Peyer's patch (tissue), 4 donors: ENCODE results near the gene NPDC1. TPM values are rescaled to one million over a fixed set of nuclear protein-coding genes. Genes with fewer than 3 reads are reported as not detected.

Experiments used
- DNase-seq, 3 donors: peaks; one replicate each; pipeline ENCODE4 v3.0.0-alpha.2; 2017 to 2019
- H3K27ac ChIP-seq, 4 donors: fragments of 200-600 bp; sonication (generic); one replicate each; pipeline ENCODE4 v1.5.1; 2016 to 2019
- H3K27me3 ChIP-seq, 2 donors: fragments of 200-600 bp; sonication (generic); one replicate each; pipeline ENCODE4 v1.5.1; 2019
- H3K36me3 ChIP-seq, 3 donors: fragments of 200-600 bp; sonication (generic); one replicate each; pipeline ENCODE4 v1.5.1; 2016 to 2019
- H3K4me1 ChIP-seq, 4 donors: fragments of 200-600 bp; sonication (generic); one replicate each; pipeline ENCODE4 v1.5.1; 2016 to 2019
- H3K4me3 ChIP-seq, 4 donors: fragments of 200-600 bp; sonication (generic); 1 replicate in 3 of 4; 2 replicates in 1 of 4; pipeline ENCODE4 v1.5.1; 2016 to 2019; ENCODE audit warnings: mild to moderate bottlenecking in 1 of 4
- H3K9me3 ChIP-seq, 4 donors: fragments of 200-600 bp; sonication (generic); one replicate each; pipeline ENCODE4 v1.5.1; 2016 to 2019; ENCODE audit warnings: mild to moderate bottlenecking in 1 of 4
- CTCF ChIP-seq, 6 experiments: fragments of 450-650 bp in 4 of 6; fragments of 200-600 bp in 2 of 6; sonication (generic) in 1 of 6; IDR thresholded peaks; one replicate each; pipeline ENCODE4 v1.5.1; 2017 to 2019; ENCODE audit warnings: antibody characterized with exemption in 6 of 6, mild to moderate bottlenecking in 3 of 6, moderate library complexity in 1 of 6
- POLR2A ChIP-seq, 2 donors: fragments of 450-650 bp; IDR thresholded peaks; one replicate each; pipeline ENCODE4 v1.5.1; 2017; ENCODE audit warnings: antibody characterized with exemption in 2 of 2, mild to moderate bottlenecking in 2 of 2, moderate library complexity in 2 of 2
- total RNA-seq, 4 donors: library from RNA; depleted of rRNA; stranded (reverse); fragments of >200 nt; gene quantifications; one replicate each; pipeline ENCODE4 v1.1.0, GENCODE V29; 2016

Gene NPDC1
- total RNA-seq, 4 donors from 2014 or later: 54.2 to 106 (median 83.8) TPM

GRCh38 chr9:137077010-137077747 lies 31.2 kb upstream of the NPDC1 start, which contains the start of gene UAP1L1:
Gene UAP1L1, plus strand, starts transcription at chr9:137077517. Its CDS starts 16 bp downstream, at chr9:137077533.
- H3K27me3 ChIP-seq: no peaks in the 10 kb centered on the region

GRCh38 chr9:137076636-137077009 lies 30.6 kb upstream of the NPDC1 start:
- Histone ChIP-seq H3K4me3 (peak overlapping the region; percentile 56 to 75 (median 72)), H3K4me1 (peaks cover 4 to 35% (median 12%) of the 10 kb centered on the region in 4 donors), H3K9me3 (no peaks in the 10 kb centered on the region), H3K36me3 (peaks cover 0 to 19% (median 0%) of the 10 kb centered on the region in 3 donors), H3K27me3 (no peaks in the 10 kb centered on the region), H3K27ac (peak overlapping the region; percentile 43 to 82 (median 58))
- TF ChIP-seq POLR2A (IDR thresholded peaks at IDR 0.05) (no peak), CTCF (IDR thresholded peaks at IDR 0.05) (no peak)
- no peak for DNase-seq

More at GRCh38 chr9:137077010-137077747, 31.2 kb upstream of the NPDC1 start, which contains the start of gene UAP1L1:
- DNase-seq: peak; percentile 74 to 90 (median 87)
- H3K27ac ChIP-seq: peak within 1 kb of the TSS; percentile 43 to 82 (median 68)
- H3K4me1 ChIP-seq: peaks cover 4 to 35% (median 12%) of the 10 kb centered on the region in 4 donors
- peak within 1 kb of the TSS; percentile 56 to 75 (median 72) for H3K4me3 ChIP-seq
- H3K36me3 ChIP-seq: peaks cover 0 to 19% (median 0%) of the 10 kb centered on the region in 3 donors
- TF ChIP-seq POLR2A (IDR thresholded peaks at IDR 0.05) (no peak), CTCF (IDR thresholded peaks at IDR 0.05) (no peak)
- no peaks in the 10 kb centered on the region for H3K9me3 ChIP-seq

GRCh38 chr9:137075275-137075775 lies 29.3 kb upstream of the NPDC1 start:
- peak overlapping the region in 1 of 4 donors; percentile 42 for H3K27ac ChIP-seq
- no peak for DNase-seq
- no peaks in the 10 kb centered on the region for H3K9me3 ChIP-seq
- TF ChIP-seq CTCF (IDR thresholded peaks at IDR 0.05): no peak
- no peak for TF ChIP-seq POLR2A (IDR thresholded peaks at IDR 0.05)
- peaks cover 4 to 45% (median 16%) of the 10 kb centered on the region in 4 donors for H3K4me1 ChIP-seq
- no peak overlapping the region for H3K4me3 ChIP-seq
- peaks cover 0 to 12% (median 0%) of the 10 kb centered on the region in 3 donors for H3K36me3 ChIP-seq
- no peaks in the 10 kb centered on the region for H3K27me3 ChIP-seq

- Histone ChIP-seq H3K36me3 (peaks cover 0 to 9% (median 0%) of the 10 kb centered on the region in 3 donors), H3K27ac (peak overlapping the region in 1 of 4 donors; percentile 42), H3K27me3 (no peaks in the 10 kb centered on the region), H3K4me3 (no peak overlapping the region), H3K4me1 (peaks cover 4 to 49% (median 19%) of the 10 kb centered on the region in 4 donors), H3K9me3 (no peaks in the 10 kb centered on the region)
- peak in 2 of 3 donors; percentile 67 to 69 for DNase-seq
- TF ChIP-seq POLR2A (IDR thresholded peaks at IDR 0.05): no peak
- no peak for TF ChIP-seq CTCF (IDR thresholded peaks at IDR 0.05)
Measured at GRCh38 chr9:137074657-137075274, 28.8 kb upstream of the NPDC1 start.

GRCh38 chr9:137073992-137074399 lies 28.0 kb upstream of the NPDC1 start:
- peak overlapping the region in 1 of 4 donors; percentile 17 for H3K27ac ChIP-seq
- peaks cover 0 to 7% of the 10 kb centered on the region in 2 donors for H3K27me3 ChIP-seq
- H3K4me1 ChIP-seq: peaks cover 6 to 49% (median 21%) of the 10 kb centered on the region in 4 donors
- peaks cover 0 to under 1% (median 0%) of the 10 kb centered on the region in 3 donors for H3K36me3 ChIP-seq
- no peak for TF ChIP-seq POLR2A (IDR thresholded peaks at IDR 0.05)
- no peak for TF ChIP-seq CTCF (IDR thresholded peaks at IDR 0.05)
- H3K4me3 ChIP-seq: no peak overlapping the region
- no peaks in the 10 kb centered on the region for H3K9me3 ChIP-seq
- DNase-seq: peak in 1 of 3 donors; percentile 69
